Calu3 (cell line): Measurements from ENCODE around the gene ROS1. TPM values are rescaled to one million over a fixed set of nuclear protein-coding genes. Genes with fewer than 3 reads are reported as not detected.

Experiments
- BruUV-seq: library from RNA; stranded (reverse); fragments of 400-500 nt; replicated peaks from 2 replicates; lab custom pipeline; 2021; lab: Mats Ljungman, UMichigan
- CTCF ChIA-PET: fragments of 300-600 bp; sonication (Branson Sonifier 250); formaldehyde crosslinking; loops from one replicate; lab custom pipeline; 2022; ENCODE audit warnings: antibody characterized with exemption; lab: Charles Lee
- DNase-seq: peaks from one replicate; pipeline ENCODE4 v3.0.0; 2022
- H3K27ac Mint-ChIP-seq: one replicate; pipeline ENCODE4 v1.8.0; 2022; ENCODE audit warnings: mixed read lengths; ENCODE audit not compliant: unreplicated experiment
- H3K27me3 Mint-ChIP-seq: one replicate; pipeline ENCODE4 v1.8.0; 2022; ENCODE audit warnings: mixed read lengths; ENCODE audit not compliant: unreplicated experiment
- H3K36me3 Mint-ChIP-seq: one replicate; pipeline ENCODE4 v1.8.0; 2022; ENCODE audit warnings: mild to moderate bottlenecking, moderate library complexity, mixed read lengths; ENCODE audit not compliant: insufficient read depth, unreplicated experiment
- H3K4me1 Mint-ChIP-seq: one replicate; pipeline ENCODE4 v1.8.0; 2022; ENCODE audit warnings: mild to moderate bottlenecking, low read depth, mixed read lengths; ENCODE audit not compliant: unreplicated experiment
- H3K4me3 Mint-ChIP-seq: one replicate; pipeline ENCODE4 v1.8.0; 2022; ENCODE audit warnings: mild to moderate bottlenecking, low read depth, moderate library complexity, mixed read lengths; ENCODE audit not compliant: unreplicated experiment
- H3K9me3 Mint-ChIP-seq: one replicate; pipeline ENCODE4 v1.8.0; 2022; ENCODE audit warnings: low read depth, mixed read lengths; ENCODE audit not compliant: unreplicated experiment
- CTCF ChIP-seq: fragments of 200-600 bp; IDR thresholded peaks from one replicate; pipeline ENCODE4 v1.8.0; 2022; ENCODE audit warnings: antibody characterized with exemption; ENCODE audit not compliant: unreplicated experiment
- intact Hi-C: fragments of 100-400 bp; cut with micrococcal nuclease; formaldehyde crosslinking; loops from one replicate; pipeline ENCODE4 v1.10.0; 2022; ENCODE audit not compliant: unreplicated experiment
- total RNA-seq: library from RNA; stranded (reverse); gene quantifications from 2 replicates; pipeline ENCODE4 v1.2.3, GENCODE V29; 2022

ROS1 gene
- total RNA-seq, 1 experiment from 2014 or later: 8.1 TPM

- no TSS peak for BruUV-seq
- DNase-seq: no peak
- Mint-ChIP-seq H3K36me3 (no peaks in the 10 kb centered on the region), H3K27ac (no peak overlapping the region), H3K4me1 (peaks cover 37% of the 10 kb centered on the region), H3K27me3 (no peaks in the 10 kb centered on the region), H3K9me3 (no peaks in the 10 kb centered on the region), H3K4me3 (no peak overlapping the region)
- intact Hi-C loops: no loop called here
- no peak for TF ChIP-seq CTCF
- CTCF ChIA-PET: no interaction called here
Measured at GRCh38 chr6:117393045-117393444, 32.7 kb downstream of the ROS1 start.

- Mint-ChIP-seq H3K27me3 (no peaks in the 10 kb centered on the region), H3K36me3 (no peaks in the 10 kb centered on the region), H3K9me3 (no peaks in the 10 kb centered on the region), H3K27ac (no peak overlapping the region), H3K4me1 (peaks cover 48% of the 10 kb centered on the region), H3K4me3 (no peak overlapping the region)
- CTCF ChIA-PET: no interaction called here
- BruUV-seq: no TSS peak
- DNase-seq: no peak
- intact Hi-C loops: no loop called here
- TF ChIP-seq CTCF: no peak
Measured at GRCh38 chr6:117391874-117392583, 33.7 kb downstream of the ROS1 start.

GRCh38 chr6:117389227-117390057 is 36.3 kb downstream of the ROS1 start:
- CTCF ChIA-PET: interaction anchor here (0.6 kb wide), 1 partner anchor 1645 kb away, joined by 3 read pairs; no protein-coding TSS in a partner anchor
- Mint-ChIP-seq H3K36me3 (no peaks in the 10 kb centered on the region), H3K4me1 (peaks cover 48% of the 10 kb centered on the region), H3K9me3 (no peaks in the 10 kb centered on the region), H3K27me3 (no peaks in the 10 kb centered on the region), H3K27ac (peak overlapping the region; percentile 44), H3K4me3 (no peak overlapping the region)
- peak; percentile 27 for DNase-seq
- TF ChIP-seq CTCF: no peak
- no TSS peak for BruUV-seq
- intact Hi-C loops: loop anchor here (5.0 kb wide), 1 partner anchor 37 kb away; no protein-coding TSS in a partner anchor

GRCh38 chr6:117387454-117387974 is 38.2 kb downstream of the ROS1 start:
- CTCF ChIA-PET: no interaction called here

More at GRCh38 chr6:117387454-117387974, 38.2 kb downstream of the ROS1 start:
- no peak for TF ChIP-seq CTCF
- intact Hi-C loops: loop anchor here (5.0 kb wide), 1 partner anchor 35 kb away; no protein-coding TSS in a partner anchor
- H3K36me3 Mint-ChIP-seq: no peaks in the 10 kb centered on the region
- H3K9me3 Mint-ChIP-seq: no peaks in the 10 kb centered on the region
- no TSS peak for BruUV-seq
- no peak for DNase-seq
- H3K4me3 Mint-ChIP-seq: no peak overlapping the region
- H3K4me1 Mint-ChIP-seq: peaks cover 43% of the 10 kb centered on the region
- H3K27me3 Mint-ChIP-seq: no peaks in the 10 kb centered on the region
- no peak overlapping the region for H3K27ac Mint-ChIP-seq
